H1 (cell line): ENCODE measurements around the gene YRDC. TPM values are rescaled to one million over a fixed set of nuclear protein-coding genes. Genes with fewer than 3 reads are reported as not detected.

Source experiments
- CTCF ChIA-PET: fragments of 300-600 bp; sonication (Branson Sonifier 250); formaldehyde crosslinking; loops from one replicate; lab custom pipeline; 2021; ENCODE audit not compliant: partially characterized antibody; lab: Charles Lee
- POLR2A ChIA-PET: fragments of 300-600 bp; sonication (Branson Sonifier 250); formaldehyde crosslinking; loops from one replicate; lab custom pipeline; 2021; ENCODE audit warnings: inconsistent platforms; ENCODE audit not compliant: partially characterized antibody; lab: Charles Lee
- DNase-seq, 2 experiments: peaks; one replicate each; pipeline versions ENCODE4 v3.0.0 to v3.0.0-alpha.2; 2010 to 2022; ENCODE audit warnings: low spot score in 2 of 2, low read depth in 1 of 2, mixed read lengths in 1 of 2
- FAIRE-seq: peaks from 2 replicates; lab custom pipeline; 2011; peaks lifted over from hg19 to GRCh38; lab: Jason Lieb, UNC
- H2AFZ ChIP-seq: 2 replicates; pipeline ENCODE4 v1.8.1; 2012; ENCODE audit warnings: low read length, inconsistent platforms
- H2AK5ac ChIP-seq: 2 replicates; pipeline ENCODE4 v1.6.1; 2013; ENCODE audit warnings: low read depth, low read length
- H2BK120ac ChIP-seq: replicated peaks from 2 replicates; pipeline ENCODE3; 2013; ENCODE audit warnings: low read depth, low read length, inconsistent platforms
- H2BK12ac ChIP-seq: 2 replicates; pipeline ENCODE4 v1.6.1; 2013; ENCODE audit warnings: low read depth, low read length
- H2BK15ac ChIP-seq: 2 replicates; pipeline ENCODE4 v1.6.1; 2013; ENCODE audit warnings: low read length
- H2BK20ac ChIP-seq: 2 replicates; pipeline ENCODE4 v1.6.1; 2013; ENCODE audit warnings: low read length
- H2BK5ac ChIP-seq: 2 replicates; pipeline ENCODE4 v1.6.1; 2013; ENCODE audit warnings: low read depth, low read length
- H3K14ac ChIP-seq: 2 replicates; pipeline ENCODE4 v1.6.1; 2013; ENCODE audit warnings: inconsistent platforms; ENCODE audit not compliant: insufficient read length
- H3K18ac ChIP-seq: 2 replicates; pipeline ENCODE4 v1.6.1; 2013; ENCODE audit warnings: low read length; ENCODE audit errors: extremely low read depth
- H3K23ac ChIP-seq: 2 replicates; pipeline ENCODE4 v1.6.1; 2013; ENCODE audit warnings: inconsistent platforms; ENCODE audit not compliant: insufficient read length
- H3K23me2 ChIP-seq: 2 replicates; pipeline ENCODE4 v1.6.1; 2013; ENCODE audit warnings: low read depth, low read length
- H3K27ac ChIP-seq: 2 replicates; pipeline ENCODE4 v1.6.1; 2011; ENCODE audit warnings: low read depth, low read length, inconsistent platforms
- H3K27me3 ChIP-seq, 4 experiments: replicated peaks in 1 of 4; 1 replicate in 1 of 4; 2 replicates in 3 of 4; pipeline versions ENCODE4 v1.6.1 to v1.8.1; 2011 to 2013; ENCODE audit warnings: low read length in 3 of 4, mild to moderate bottlenecking in 3 of 4, inconsistent platforms in 2 of 4, mixed read lengths in 2 of 4, moderate library complexity in 1 of 4; ENCODE audit not compliant: control insufficient read depth in 3 of 4, insufficient read depth in 3 of 4; ENCODE audit errors: extremely low read depth in 1 of 4
- H3K36me3 ChIP-seq, 4 experiments: 2 replicates each; pipeline versions ENCODE4 v1.6.1 to v1.8.1; 2011 to 2013; ENCODE audit warnings: mild to moderate bottlenecking in 4 of 4, low read length in 3 of 4, moderate library complexity in 2 of 4, control low read depth in 1 of 4, inconsistent platforms in 1 of 4; ENCODE audit not compliant: insufficient read depth in 4 of 4, control insufficient read depth in 2 of 4
- H3K4ac ChIP-seq: replicated peaks from 2 replicates; pipeline ENCODE3; 2013; ENCODE audit warnings: low read length, low read depth, mixed read lengths, inconsistent platforms; ENCODE audit not compliant: insufficient read length
- H3K4me1 ChIP-seq, 4 experiments: replicated peaks in 1 of 4; 1 replicate in 1 of 4; 2 replicates in 3 of 4; pipeline versions ENCODE4 v1.6.1 to v1.8.1; 2011 to 2013; ENCODE audit warnings: low read length in 3 of 4, inconsistent platforms in 2 of 4, mixed read lengths in 1 of 4; ENCODE audit not compliant: insufficient read depth in 4 of 4, control insufficient read depth in 3 of 4
- H3K4me2 ChIP-seq, 2 experiments: 2 replicates each; pipeline versions ENCODE4 v1.6.1 to v1.8.1; 2011 to 2013; ENCODE audit warnings: low read depth in 2 of 2, low read length in 2 of 2, control low read depth in 1 of 2, inconsistent platforms in 1 of 2, mild to moderate bottlenecking in 1 of 2; ENCODE audit not compliant: insufficient read depth in 1 of 2
- H3K4me3 ChIP-seq, 4 experiments: fragments of 200-600, 300-600 bp in 1 of 4; sonication (generic), shearing (Covaris generic), sonication (Bioruptor Twin) in 1 of 4; 2 replicates each; pipeline versions ENCODE4 v1.5.1 to v1.8.1; 2011 to 2016; ENCODE audit warnings: low read length in 4 of 4, low read depth in 3 of 4, control low read depth in 2 of 4, inconsistent platforms in 2 of 4, mild to moderate bottlenecking in 2 of 4, mixed read lengths in 1 of 4, moderate library complexity in 1 of 4; ENCODE audit not compliant: insufficient read depth in 2 of 4; ENCODE audit errors: extremely low read depth in 1 of 4
- H3K56ac ChIP-seq: replicated peaks from 2 replicates; pipeline ENCODE3; 2013; ENCODE audit warnings: low read depth, mild to moderate bottlenecking, mixed read lengths, low read length, inconsistent platforms; ENCODE audit not compliant: insufficient read length
- H3K79me1 ChIP-seq: 2 replicates; pipeline ENCODE4 v1.6.1; 2013; ENCODE audit warnings: low read depth, low read length, control low read depth
- H3K79me2 ChIP-seq, 2 experiments: 2 replicates each; pipeline versions ENCODE4 v1.6.1 to v1.8.1; 2012 to 2013; ENCODE audit warnings: low read length in 2 of 2, mild to moderate bottlenecking in 2 of 2, inconsistent platforms in 1 of 2; ENCODE audit not compliant: insufficient read depth in 2 of 2, control insufficient read depth in 1 of 2
- H3K9ac ChIP-seq, 4 experiments: replicated peaks in 1 of 4; 1 replicate in 1 of 4; 2 replicates in 3 of 4; pipeline versions ENCODE4 v1.6.1 to v1.8.1; 2011 to 2013; ENCODE audit warnings: low read depth in 3 of 4, low read length in 3 of 4, control low read depth in 2 of 4, mild to moderate bottlenecking in 2 of 4, moderate library complexity in 2 of 4, inconsistent platforms in 1 of 4; ENCODE audit errors: extremely low read depth in 1 of 4
- H3K9me3 ChIP-seq, 2 experiments: 2 replicates each; pipeline versions ENCODE4 v1.6.1 to v1.8.1; 2012 to 2013; ENCODE audit warnings: mild to moderate bottlenecking in 2 of 2, moderate library complexity in 2 of 2, control low read depth in 1 of 2, inconsistent platforms in 1 of 2, low read depth in 1 of 2, low read length in 1 of 2, mixed read lengths in 1 of 2; ENCODE audit not compliant: insufficient read depth in 2 of 2
- H4K20me1 ChIP-seq, 2 experiments: replicated peaks in 1 of 2; 2 replicates each; pipeline versions ENCODE3 to v1.8.1; 2011 to 2013; ENCODE audit warnings: inconsistent platforms in 2 of 2, low read length in 2 of 2, mild to moderate bottlenecking in 1 of 2; ENCODE audit not compliant: insufficient read depth in 2 of 2, control insufficient read depth in 1 of 2
- H4K5ac ChIP-seq: 2 replicates; pipeline ENCODE4 v1.6.1; 2013; ENCODE audit warnings: low read length, low read depth, mixed read lengths, inconsistent platforms; ENCODE audit not compliant: insufficient read length
- H4K8ac ChIP-seq: 2 replicates; pipeline ENCODE4 v1.8.0; 2013; ENCODE audit warnings: mild to moderate bottlenecking, moderate library complexity, low read length, inconsistent platforms; ENCODE audit not compliant: insufficient read depth; ENCODE audit errors: extremely low read depth
- H4K91ac ChIP-seq: replicated peaks from 2 replicates; pipeline ENCODE3; 2013; ENCODE audit warnings: low read length, mixed read lengths, inconsistent platforms; ENCODE audit not compliant: insufficient read length
- TAF7 ChIP-seq: optimal IDR thresholded peaks from 2 replicates; pipeline ENCODE3; 2011; ENCODE audit warnings: low read depth, mild to moderate bottlenecking, inconsistent platforms, low read length, moderate library complexity, borderline replicate concordance
- WGBS, 2 experiments: shearing (Covaris generic) in 1 of 2; methylation state at CpG; one replicate each; pipeline versions ENCODE4 v1.1.6 to v1.1.7; 2013 to 2015; ENCODE audit warnings: low lambda C conversion rate in 2 of 2, mixed read lengths in 2 of 2, inconsistent platforms in 1 of 2, low coverage in 1 of 2, missing lambda C conversion rate in 1 of 2; ENCODE audit not compliant: insufficient replicate concordance in 2 of 2, insufficient coverage in 1 of 2, insufficient read length in 1 of 2; ENCODE audit errors: extremely low coverage in 1 of 2, missing lambda C conversion rate in 1 of 2; 5-methylcytosine and 5-hydroxymethylcytosine counted together
- polyA plus RNA-seq, 7 experiments: library from polyadenylated mRNA; depleted of rRNA in 3 of 7; stranded (reverse) in 5 of 7; unstranded in 2 of 7; fragments of >200 nt in 5 of 7; fragments of 200-250 nt in 2 of 7; gene quantifications; 1 replicate in 5 of 7; 2 replicates in 1 of 7; 4 replicates in 1 of 7; pipeline versions ENCODE4 v1.2.1 to v1.2.3, GENCODE V29; 2011 to 2013; ENCODE audit warnings: missing spikeins in 2 of 7, mixed read lengths in 2 of 7
- total RNA-seq: library from RNA; stranded (reverse); fragmentation: NEBNext Ultra II Directional; extraction: Animal tissue kit (Norgen Biotek cat#: 25700); gene quantifications from 2 replicates; pipeline ENCODE4 v1.2.1, GENCODE V29; 2021

YRDC gene
- total and polyA plus RNA-seq, 2 of the 8 experiments (the other 6 are each of a cell fraction or from before 2014, with no cell fraction given), result 21.1 to 21.6 TPM

GRCh38 chr1:37824001-37824400 is 16.0 kb upstream of the YRDC start:
- H3K27ac ChIP-seq, result no peak overlapping the region
- ChIA-PET POLR2A (no interaction called here), CTCF (no interaction called here)
- no peaks in the 10 kb centered on the region for H3K27me3 ChIP-seq
- H2BK5ac ChIP-seq, result no peak overlapping the region
- H3K56ac ChIP-seq, result no peak overlapping the region
- no peaks in the 10 kb centered on the region for H3K79me1 ChIP-seq
- no peak overlapping the region for H3K4ac ChIP-seq
- H2BK120ac ChIP-seq, result no peak overlapping the region
- H3K18ac ChIP-seq, result no peak overlapping the region
- no peak overlapping the region for H3K14ac ChIP-seq
- H4K5ac ChIP-seq, result no peak overlapping the region
- no peaks in the 10 kb centered on the region for H4K20me1 ChIP-seq
- no peak overlapping the region for H2BK12ac ChIP-seq
- H2BK15ac ChIP-seq, result no peak overlapping the region
- H3K4me1 ChIP-seq, result no peaks in the 10 kb centered on the region
- FAIRE-seq, result no peak
- no peak overlapping the region for H4K8ac ChIP-seq
- DNase-seq, result no peak
- H3K23me2 ChIP-seq, result no peaks in the 10 kb centered on the region
- no peaks in the 10 kb centered on the region for H3K9me3 ChIP-seq
- H2AFZ ChIP-seq, result no peak overlapping the region
- 87% methylated on average over 2 of the region's 2 CpGs; no CpG with 5 or more reads in 1 of the 2 experiments for WGBS, 2 experiments
- H2AK5ac ChIP-seq, result no peak overlapping the region
- peaks cover 7 to 32% (median 23%) of the 10 kb centered on the region in 4 experiments for H3K36me3 ChIP-seq
- no peak overlapping the region for H3K9ac ChIP-seq
- TF ChIP-seq TAF7, result no peak
- no peak overlapping the region for H3K4me2 ChIP-seq
- H3K4me3 ChIP-seq, result no peak overlapping the region
- H2BK20ac ChIP-seq, result no peak overlapping the region
- H3K79me2 ChIP-seq, result no peaks in the 10 kb centered on the region
- no peak overlapping the region for H4K91ac ChIP-seq
- no peak overlapping the region for H3K23ac ChIP-seq
